HL-60 (cell line): ENCODE measurements around the gene EAPP.

Experiments
- DNase-seq, 2 experiments: peaks; one replicate each; pipeline ENCODE4 v3.0.0-alpha.2; 2010 to 2020; ENCODE audit warnings: low read depth in 1 of 2, low spot score in 1 of 2
- H3K27ac ChIP-seq: fragments of 250-450 bp; sonication (Bioruptor Pico); replicated peaks from 2 replicates; pipeline ENCODE4 v1.5.1; 2020; ENCODE audit warnings: mild to moderate bottlenecking, moderate library complexity
- H3K27me3 ChIP-seq: fragments of 250-450 bp; sonication (Bioruptor Pico); 2 replicates; pipeline ENCODE4 v1.5.1; 2021; ENCODE audit warnings: mild to moderate bottlenecking, moderate library complexity; ENCODE audit not compliant: insufficient read depth, poor library complexity, severe bottlenecking
- H3K4me3 ChIP-seq: replicated peaks from 2 replicates; pipeline ENCODE4 v1.5.1; 2011; ENCODE audit warnings: mild to moderate bottlenecking, control low read depth, low read length; ENCODE audit not compliant: insufficient read depth
- GABPA ChIP-seq: IDR thresholded peaks from 2 replicates; pipeline ENCODE4 v1.6.1; 2012; ENCODE audit warnings: low read depth
- POLR2AphosphoS5 ChIP-seq: IDR thresholded peaks from 2 replicates; pipeline ENCODE4 v1.6.1; 2012; ENCODE audit warnings: low read depth
- SPI1 ChIP-seq: IDR thresholded peaks from 2 replicates; pipeline ENCODE4 v1.6.1; 2012; ENCODE audit warnings: low read depth, mild to moderate bottlenecking, borderline replicate concordance
- long read RNA-seq: library from polyadenylated mRNA; unstranded; transcript quantifications from one replicate; pipeline ENCODE4 v2.0.0, GENCODE V29; 2020
- TF ChIP-seq, protein P1 (sequence below): IDR thresholded peaks from one replicate; pipeline ENCODE4 v1.5.1; 2011; ENCODE audit warnings: low read length, control low read depth, inconsistent platforms; ENCODE audit not compliant: insufficient read depth
- TF ChIP-seq, protein P2 (sequence below): IDR thresholded peaks from 2 replicates; pipeline ENCODE4 v1.6.1; 2012; ENCODE audit warnings: low read depth; ENCODE audit not compliant: insufficient replicate concordance

Gene EAPP, protein sequence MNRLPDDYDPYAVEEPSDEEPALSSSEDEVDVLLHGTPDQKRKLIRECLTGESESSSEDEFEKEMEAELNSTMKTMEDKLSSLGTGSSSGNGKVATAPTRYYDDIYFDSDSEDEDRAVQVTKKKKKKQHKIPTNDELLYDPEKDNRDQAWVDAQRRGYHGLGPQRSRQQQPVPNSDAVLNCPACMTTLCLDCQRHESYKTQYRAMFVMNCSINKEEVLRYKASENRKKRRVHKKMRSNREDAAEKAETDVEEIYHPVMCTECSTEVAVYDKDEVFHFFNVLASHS
- long read RNA-seq, transcript EAPP-201 (6 exons, 1,321 nt) = major isoform, 83 of 96 reads
- long read RNA-seq, partial matches to known transcripts = 1 of 96 reads
- long read RNA-seq, other reads (novel, unspliced or antisense) = 12 of 96 reads

DNA sequence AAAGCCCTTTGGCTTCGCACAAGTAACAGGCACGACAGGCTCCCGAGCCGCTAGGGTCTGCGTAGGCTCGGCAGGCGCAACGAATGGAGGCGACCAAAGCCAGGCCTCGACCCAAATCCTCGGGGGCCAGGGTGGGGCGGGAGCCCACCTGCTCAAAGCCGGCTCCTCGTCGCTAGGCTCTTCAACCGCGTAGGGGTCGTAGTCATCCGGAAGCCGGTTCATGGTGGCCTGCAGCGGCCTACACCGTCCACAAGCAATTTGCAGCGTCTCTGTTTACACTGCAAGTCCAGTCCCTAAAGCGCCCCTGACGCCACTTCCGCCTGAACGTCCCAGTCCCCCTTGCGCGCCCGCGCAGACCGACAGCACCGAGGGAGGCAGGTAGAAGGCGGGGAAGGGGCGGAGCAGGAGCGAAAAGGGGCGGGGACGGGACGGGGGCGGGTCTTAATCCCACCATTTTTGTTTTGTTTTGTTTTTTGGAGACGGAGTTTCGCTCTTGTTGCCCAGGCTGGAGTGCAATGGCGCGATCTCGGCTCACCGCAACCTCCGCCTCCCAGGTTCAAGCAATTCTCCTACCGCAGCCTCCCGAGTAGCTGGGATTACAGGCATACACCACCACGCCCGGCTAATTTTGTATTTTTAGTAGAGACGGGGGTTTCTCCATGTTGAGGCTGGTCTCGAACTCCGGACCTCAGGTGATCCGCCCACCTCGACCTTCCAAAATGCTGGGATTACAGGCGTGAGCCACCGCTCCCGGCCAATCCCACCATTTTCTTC is at the start of gene EAPP:
Gene EAPP (minus strand): TSS at position 295 of the 774 bp plus-strand sequence. CDS start 73 bp downstream, at position 222.
- peak; percentile 93 to 98 for DNase-seq
- TF ChIP-seq POLR2AphosphoS5 (peak; percentile 85), SPI1 (peak; percentile 69), GABPA (peak; percentile 76)
- TF ChIP-seq, protein P1, sequence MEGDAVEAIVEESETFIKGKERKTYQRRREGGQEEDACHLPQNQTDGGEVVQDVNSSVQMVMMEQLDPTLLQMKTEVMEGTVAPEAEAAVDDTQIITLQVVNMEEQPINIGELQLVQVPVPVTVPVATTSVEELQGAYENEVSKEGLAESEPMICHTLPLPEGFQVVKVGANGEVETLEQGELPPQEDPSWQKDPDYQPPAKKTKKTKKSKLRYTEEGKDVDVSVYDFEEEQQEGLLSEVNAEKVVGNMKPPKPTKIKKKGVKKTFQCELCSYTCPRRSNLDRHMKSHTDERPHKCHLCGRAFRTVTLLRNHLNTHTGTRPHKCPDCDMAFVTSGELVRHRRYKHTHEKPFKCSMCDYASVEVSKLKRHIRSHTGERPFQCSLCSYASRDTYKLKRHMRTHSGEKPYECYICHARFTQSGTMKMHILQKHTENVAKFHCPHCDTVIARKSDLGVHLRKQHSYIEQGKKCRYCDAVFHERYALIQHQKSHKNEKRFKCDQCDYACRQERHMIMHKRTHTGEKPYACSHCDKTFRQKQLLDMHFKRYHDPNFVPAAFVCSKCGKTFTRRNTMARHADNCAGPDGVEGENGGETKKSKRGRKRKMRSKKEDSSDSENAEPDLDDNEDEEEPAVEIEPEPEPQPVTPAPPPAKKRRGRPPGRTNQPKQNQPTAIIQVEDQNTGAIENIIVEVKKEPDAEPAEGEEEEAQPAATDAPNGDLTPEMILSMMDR = no peak
- TF ChIP-seq, protein P2, sequence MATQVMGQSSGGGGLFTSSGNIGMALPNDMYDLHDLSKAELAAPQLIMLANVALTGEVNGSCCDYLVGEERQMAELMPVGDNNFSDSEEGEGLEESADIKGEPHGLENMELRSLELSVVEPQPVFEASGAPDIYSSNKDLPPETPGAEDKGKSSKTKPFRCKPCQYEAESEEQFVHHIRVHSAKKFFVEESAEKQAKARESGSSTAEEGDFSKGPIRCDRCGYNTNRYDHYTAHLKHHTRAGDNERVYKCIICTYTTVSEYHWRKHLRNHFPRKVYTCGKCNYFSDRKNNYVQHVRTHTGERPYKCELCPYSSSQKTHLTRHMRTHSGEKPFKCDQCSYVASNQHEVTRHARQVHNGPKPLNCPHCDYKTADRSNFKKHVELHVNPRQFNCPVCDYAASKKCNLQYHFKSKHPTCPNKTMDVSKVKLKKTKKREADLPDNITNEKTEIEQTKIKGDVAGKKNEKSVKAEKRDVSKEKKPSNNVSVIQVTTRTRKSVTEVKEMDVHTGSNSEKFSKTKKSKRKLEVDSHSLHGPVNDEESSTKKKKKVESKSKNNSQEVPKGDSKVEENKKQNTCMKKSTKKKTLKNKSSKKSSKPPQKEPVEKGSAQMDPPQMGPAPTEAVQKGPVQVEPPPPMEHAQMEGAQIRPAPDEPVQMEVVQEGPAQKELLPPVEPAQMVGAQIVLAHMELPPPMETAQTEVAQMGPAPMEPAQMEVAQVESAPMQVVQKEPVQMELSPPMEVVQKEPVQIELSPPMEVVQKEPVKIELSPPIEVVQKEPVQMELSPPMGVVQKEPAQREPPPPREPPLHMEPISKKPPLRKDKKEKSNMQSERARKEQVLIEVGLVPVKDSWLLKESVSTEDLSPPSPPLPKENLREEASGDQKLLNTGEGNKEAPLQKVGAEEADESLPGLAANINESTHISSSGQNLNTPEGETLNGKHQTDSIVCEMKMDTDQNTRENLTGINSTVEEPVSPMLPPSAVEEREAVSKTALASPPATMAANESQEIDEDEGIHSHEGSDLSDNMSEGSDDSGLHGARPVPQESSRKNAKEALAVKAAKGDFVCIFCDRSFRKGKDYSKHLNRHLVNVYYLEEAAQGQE = peak; percentile 52
- H3K27ac ChIP-seq = peak within 1 kb of the TSS; percentile 91
- peak within 1 kb of the TSS; percentile 98 for H3K4me3 ChIP-seq
- H3K27me3 ChIP-seq = no peaks in the 10 kb centered on the region

DNA sequence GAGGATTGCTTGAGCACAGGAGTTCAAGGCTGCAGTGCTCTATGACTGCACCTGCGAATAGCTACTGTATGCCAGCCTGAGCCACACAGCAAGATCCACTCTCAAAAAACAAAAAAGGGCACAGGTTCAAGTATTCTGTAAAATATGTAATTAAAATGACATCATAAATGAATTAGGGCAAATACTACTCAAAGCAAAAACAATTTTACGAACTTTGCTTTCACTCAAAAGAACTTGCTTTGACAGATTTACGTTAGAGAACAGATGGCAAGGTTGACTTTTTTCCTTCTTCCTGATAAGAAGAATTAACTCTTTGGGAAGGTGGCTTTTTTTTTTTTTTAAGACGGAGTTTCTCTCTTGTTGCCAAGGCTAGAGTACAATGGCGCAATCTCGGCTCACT is 44.0 kb upstream of the EAPP start:
- no peak for DNase-seq
- Histone ChIP-seq H3K4me3 (no peak overlapping the region), H3K27ac (no peak overlapping the region), H3K27me3 (no peaks in the 10 kb centered on the region)
- TF ChIP-seq, protein P2 = no peak
- TF ChIP-seq POLR2AphosphoS5 (no peak), GABPA (no peak), SPI1 (no peak)
- TF ChIP-seq, protein P1 = no peak

DNA sequence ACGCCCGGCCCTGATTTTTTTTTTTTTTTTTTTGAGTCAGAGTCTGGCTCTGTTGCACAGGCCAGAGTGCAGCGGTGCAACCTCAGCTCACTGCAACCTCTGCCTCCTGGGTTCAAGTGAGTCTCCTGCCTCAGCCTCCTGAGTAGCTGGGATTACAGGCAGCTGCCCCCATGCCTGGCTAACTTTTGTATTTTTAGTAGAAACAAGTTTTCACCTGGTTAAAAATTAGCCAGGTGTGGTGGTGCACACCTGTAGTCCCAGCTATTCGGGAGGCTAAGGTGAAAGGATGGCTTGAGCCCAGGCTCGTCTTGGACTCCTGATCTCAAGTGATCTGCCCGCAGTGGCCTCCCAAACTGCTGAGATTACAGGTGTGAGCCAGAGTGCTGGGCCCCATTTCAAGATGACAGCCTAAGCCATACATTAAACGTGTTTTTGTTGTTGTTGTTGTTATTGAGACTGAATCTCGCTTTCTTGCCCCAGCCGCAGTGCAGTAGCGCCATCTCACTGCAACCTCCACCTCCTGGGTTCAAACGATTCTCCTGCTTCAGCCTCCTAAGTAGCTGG is 42.7 kb upstream of the EAPP start:
- Histone ChIP-seq H3K4me3 (no peak overlapping the region), H3K27me3 (no peaks in the 10 kb centered on the region), H3K27ac (no peak overlapping the region)
- no peak for DNase-seq
- TF ChIP-seq, protein P1 = no peak
- TF ChIP-seq POLR2AphosphoS5 (no peak), GABPA (no peak), SPI1 (no peak)
- TF ChIP-seq, protein P2 = no peak
